ENCODE measurements around the gene SLC35B2.

SLC35B2 gene, protein sequence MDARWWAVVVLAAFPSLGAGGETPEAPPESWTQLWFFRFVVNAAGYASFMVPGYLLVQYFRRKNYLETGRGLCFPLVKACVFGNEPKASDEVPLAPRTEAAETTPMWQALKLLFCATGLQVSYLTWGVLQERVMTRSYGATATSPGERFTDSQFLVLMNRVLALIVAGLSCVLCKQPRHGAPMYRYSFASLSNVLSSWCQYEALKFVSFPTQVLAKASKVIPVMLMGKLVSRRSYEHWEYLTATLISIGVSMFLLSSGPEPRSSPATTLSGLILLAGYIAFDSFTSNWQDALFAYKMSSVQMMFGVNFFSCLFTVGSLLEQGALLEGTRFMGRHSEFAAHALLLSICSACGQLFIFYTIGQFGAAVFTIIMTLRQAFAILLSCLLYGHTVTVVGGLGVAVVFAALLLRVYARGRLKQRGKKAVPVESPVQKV

DNA sequence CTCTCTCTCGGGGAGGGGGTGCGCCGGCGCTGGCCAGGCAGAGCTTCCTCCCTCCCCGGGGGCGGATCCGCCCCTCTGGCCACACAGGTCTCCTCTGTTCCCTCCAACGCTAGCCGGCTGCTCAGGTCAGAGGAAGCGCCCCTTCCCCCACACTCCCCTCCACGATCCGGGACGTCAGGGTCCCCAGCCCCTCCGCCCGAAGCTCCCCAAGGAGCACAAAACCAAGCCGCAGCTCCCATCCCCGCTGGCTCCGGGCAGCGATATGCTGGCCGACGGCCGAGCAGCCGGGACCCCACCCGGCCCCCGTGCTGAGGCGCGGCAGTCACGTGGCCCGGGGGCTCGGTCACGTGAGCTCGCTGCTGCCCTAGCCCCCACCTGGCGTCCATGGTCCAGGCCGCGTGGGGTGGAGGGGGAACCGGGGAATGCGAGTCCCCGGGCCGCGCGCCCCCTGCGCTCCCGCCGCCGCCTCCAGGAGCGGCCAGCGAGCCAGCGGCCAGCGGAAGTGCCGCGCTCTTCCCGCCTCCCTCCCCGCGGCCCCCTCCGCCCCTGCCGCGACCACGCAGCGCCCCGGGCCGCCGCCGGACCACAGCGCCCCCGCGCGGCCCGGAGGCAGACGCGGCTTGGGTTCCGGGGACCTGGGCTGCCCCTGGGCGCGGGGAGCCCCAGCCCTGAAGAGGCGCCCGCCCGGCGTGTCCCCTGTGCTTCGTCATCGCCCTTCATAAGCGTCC, at the start of gene SLC35B2:
Gene SLC35B2 (minus strand): TSS at position 504 of the 728 bp plus-strand sequence. CDS start 118 bp downstream, at position 386.
- peak; percentile 16 for DNase-seq

DNA sequence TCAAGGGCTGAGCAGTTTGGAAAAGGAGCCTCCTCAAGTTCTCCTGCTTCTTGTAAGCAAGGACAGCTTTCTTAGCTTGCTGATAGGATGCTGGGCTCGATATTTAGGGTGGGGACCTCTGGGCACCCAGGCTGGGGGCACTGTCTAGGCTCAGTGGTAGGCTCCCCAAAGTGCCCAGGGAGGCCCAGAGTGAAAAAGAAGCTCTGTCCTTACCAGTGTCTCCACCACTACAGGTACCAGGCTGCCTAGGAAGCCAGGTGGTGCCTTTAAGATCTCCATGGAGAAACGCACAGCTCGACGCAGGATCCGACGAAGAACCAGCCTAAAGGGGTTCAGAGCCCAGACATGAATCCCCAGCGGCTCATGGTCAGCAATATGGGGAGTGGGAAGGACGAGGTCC, 49.4 kb upstream of the SLC35B2 start:
- no peak for DNase-seq

DNA sequence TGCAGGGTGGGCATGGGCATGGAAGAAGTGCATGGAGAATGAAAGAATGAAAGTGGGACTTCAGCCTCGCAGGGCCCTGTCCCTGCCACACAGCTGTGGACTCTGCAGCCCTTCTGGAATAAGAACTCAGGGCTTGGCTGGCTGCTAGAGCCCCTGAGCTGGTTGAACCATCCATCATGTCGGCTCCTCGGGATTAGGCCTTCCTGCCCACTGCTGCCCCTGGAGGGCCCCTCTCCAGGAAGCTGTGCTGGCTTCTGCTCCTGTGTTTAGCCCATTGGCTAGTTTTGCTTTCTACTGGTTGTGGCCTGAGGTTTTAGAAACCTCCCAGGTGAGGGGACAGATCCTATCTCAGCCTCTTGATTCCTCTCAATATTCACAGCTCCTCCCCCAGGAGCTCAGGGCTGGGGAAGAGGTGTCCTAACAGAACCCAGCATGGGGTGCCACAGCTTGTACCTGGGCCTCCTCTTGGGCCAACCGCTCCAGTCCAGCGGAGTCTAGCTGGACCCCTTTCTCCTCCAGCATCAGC, 47.9 kb upstream of the SLC35B2 start:
- no peak for DNase-seq

DNA sequence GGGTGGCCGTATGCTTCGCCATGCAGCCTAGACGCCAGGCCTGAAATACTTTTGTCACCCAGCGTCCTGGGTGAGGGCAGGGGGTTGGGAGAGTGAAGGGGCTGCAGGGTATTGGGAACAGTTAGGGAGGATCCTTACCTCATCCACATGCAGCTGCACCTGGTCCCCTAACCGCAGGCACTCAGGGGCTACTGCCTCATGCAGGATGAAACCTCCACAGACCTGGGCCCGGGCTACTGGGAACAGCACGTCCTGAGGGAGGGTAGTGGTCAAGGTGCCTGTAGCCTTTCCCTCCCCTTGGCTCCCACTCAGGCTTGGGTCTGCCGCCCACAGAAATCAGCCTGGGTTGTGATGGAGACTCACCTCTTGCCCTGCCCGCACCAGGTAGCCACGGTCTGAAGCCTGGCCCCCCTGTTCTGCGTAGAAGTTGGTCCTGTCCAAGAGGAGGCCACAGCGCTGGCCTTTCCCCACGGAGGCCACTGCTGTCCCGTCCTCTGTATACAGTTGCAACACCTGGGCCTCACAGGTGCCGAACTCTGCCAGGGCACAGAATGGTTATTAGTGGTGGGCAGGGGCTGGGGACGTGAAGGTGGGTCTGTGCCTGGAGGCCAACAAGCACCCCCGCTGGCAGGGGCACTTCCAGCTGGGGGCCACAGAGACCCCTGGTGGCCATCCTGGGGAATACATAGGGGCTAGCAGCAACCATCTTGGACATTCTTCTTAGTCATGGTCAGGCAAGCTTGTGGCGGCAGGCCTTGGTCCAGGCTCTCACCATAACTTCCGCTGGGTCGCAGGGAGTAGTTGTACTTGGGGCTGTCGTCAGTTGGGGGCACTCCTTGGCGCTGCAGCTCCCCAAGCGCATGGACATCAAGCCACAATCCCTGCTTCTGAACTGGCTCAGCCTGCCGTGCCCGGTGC, 47.2 kb upstream of the SLC35B2 start:
- DNase-seq = no peak

DNA sequence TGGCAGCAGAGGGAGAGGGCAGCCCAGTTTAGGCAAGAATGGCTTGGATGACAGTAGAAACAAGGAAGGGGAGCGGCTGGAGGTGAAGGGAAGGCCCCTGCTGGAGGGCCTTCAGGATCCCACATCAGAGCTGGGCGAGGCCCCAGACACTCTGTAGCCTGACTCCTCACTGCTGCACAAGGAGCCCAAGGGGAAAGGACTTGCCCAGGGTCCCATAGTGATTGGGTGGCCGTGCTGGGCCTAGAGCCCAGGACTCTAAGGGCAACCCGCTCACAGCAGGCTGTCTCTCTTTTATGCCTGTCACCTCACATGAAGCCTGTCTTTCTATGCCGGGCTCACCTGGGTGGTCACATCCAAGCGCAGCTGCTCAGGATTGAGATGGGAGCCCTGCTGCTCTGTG, 46.5 kb upstream of the SLC35B2 start:
- no peak for DNase-seq

DNA sequence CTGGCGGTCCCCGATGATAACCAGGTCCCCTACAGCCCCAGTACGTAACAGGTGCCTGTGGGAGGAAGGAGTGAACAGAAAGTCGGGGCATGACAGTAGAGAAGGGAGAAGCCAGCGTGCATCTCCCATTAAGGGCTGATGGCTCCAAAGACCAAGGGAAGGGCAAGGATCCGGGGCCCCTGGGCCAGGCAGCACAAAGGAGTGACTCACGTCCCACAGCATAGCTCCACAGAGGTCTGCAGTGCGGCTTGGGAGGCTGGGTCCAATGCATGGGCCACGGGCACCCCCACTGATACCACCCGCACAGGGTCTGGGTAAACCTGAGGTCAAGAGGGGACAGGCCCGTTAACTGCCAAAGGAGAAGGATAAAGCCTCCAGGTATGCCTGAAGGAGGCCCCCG, 45.5 kb upstream of the SLC35B2 start:
- DNase-seq = no peak

DNA sequence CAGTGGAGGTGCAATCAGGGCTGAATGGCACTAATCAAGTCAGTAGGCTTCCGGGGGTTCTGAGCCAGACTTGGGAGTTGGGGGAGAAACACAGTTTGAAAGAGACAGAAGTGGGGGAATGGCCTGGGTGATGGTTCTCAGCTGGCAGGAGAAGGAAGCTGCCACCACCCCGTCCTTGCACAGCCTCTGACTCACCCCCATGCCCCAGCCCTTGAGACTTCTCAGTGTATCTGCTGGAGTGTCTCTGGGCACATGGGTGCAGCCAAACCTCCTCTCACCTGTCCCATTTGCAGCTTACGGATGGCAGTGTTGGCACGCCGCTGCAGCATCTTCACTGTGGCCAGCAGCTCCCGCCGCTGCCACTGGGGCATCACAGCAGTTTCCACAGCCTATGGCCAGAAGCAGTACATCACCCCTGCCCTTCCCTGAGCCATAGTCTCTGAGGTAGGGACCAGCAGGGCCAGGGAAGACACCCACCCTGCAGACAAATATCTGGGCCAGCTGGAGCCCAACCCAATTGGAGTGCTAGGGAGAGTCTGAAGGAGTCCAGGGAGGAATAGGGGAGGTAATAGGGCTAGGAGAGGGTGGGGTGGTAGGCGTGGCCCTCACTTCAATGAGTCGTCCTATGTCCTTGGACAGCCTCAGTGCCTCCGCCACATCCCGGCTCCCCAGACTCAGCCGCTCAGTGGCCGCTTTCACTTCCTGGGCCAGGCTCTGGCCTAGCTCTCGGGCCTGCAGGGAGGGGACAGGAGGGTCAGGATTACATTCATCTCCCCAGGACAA, 44.6 kb upstream of the SLC35B2 start:
- no peak for DNase-seq

DNA sequence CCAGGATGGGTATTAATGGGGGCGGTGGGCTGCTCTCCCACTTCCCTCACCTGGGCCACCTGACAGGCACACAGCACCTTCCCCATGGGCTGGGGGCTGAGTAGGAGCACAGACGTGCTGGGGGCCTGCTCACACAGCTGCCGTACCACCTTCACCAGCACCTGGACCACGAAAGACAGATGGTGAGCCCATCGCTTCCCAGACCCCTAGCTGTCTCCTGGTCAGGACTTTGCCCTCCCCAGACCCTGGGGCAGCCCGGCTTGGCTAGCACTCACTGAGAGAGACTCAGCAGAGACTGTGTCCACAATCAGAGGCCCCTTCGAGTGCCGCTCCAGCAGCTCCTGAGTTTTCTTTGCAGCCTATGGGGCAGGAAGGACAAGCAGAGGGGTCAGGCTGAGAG, 43.8 kb upstream of the SLC35B2 start:
- no peak for DNase-seq

DNA sequence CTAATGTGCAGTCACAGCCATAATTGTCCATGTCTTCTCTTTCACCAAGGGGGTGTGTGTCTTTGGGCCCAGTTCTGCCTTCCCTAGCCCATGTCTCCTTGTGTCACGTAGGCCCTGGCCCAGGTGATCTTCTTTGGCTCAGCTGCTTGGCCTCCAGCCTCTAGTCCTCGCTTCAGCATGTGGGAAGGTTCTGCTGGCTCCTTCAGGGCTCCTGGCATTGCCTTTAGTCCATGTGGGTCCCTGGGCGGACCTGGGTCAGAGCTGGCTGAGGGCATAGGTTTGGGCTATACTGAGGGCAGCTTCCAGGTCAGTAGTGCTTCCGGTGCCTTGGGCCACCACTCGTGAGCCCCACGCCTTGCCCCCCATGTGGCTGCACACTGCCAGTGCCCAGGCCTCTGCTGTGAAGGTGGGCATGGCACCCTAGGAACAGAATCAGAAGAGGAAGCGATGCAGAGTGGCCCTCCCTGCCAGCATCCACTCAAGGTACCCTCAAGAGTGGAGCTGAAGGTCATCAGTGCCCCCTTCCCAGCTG, 43.0 kb upstream of the SLC35B2 start:
- DNase-seq = no peak

DNA sequence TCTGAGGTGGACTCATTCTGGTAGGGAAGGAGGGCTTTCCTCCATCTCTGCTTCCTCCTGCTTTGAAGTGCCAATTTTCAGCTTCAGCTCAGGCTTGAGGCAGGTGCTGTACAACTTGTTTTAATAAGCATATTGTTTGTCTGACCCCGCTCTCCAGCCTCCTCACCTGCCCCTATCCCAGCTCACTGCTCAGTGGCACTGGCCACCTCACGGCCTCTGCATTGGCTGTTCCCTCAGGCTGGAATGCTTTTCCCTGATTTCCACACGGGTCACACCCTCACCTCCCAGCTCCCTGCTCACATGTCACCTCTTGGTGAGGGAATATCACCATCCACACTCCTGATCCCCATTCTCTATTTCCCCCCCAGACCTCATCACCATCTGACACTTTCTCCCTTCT, 41.5 kb upstream of the SLC35B2 start:
- DNase-seq = no peak

DNA sequence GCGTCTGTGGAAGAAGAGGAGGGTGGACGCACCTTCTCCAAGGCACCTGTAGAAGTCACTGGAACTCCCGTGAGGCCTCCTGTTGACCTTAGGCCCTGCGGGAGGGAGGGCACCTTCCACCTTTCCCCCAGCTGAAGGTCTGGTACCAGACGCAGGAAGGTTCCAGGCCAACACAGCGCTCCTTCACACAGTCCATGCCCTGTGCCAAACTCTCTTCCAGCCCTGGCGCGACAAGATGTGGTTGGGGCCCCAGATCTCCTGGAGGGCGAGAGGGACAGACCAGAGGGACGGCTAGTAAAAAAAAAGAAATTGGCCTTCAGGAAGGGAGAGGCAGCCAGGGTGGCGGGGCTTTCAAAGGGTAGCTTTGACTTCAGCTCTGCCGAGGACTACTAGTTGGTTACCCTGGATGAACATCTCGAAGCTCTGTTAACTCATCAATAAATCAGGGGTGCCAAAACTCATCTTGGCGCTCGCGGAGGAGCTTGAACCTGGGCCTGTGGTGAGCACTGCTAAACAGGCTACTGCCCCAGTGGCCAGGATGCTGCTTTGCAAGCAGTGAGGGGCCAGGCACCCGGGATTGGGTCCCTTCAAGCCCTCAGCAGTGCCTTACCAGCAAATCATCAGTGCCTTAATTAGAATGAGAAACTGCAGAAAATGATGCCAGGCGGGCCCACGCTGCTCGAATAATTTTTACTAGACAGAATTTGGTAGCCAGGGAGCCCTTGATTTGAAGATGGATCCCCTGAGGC, 40.9 kb upstream of the SLC35B2 start:
- DNase-seq = no peak

DNA sequence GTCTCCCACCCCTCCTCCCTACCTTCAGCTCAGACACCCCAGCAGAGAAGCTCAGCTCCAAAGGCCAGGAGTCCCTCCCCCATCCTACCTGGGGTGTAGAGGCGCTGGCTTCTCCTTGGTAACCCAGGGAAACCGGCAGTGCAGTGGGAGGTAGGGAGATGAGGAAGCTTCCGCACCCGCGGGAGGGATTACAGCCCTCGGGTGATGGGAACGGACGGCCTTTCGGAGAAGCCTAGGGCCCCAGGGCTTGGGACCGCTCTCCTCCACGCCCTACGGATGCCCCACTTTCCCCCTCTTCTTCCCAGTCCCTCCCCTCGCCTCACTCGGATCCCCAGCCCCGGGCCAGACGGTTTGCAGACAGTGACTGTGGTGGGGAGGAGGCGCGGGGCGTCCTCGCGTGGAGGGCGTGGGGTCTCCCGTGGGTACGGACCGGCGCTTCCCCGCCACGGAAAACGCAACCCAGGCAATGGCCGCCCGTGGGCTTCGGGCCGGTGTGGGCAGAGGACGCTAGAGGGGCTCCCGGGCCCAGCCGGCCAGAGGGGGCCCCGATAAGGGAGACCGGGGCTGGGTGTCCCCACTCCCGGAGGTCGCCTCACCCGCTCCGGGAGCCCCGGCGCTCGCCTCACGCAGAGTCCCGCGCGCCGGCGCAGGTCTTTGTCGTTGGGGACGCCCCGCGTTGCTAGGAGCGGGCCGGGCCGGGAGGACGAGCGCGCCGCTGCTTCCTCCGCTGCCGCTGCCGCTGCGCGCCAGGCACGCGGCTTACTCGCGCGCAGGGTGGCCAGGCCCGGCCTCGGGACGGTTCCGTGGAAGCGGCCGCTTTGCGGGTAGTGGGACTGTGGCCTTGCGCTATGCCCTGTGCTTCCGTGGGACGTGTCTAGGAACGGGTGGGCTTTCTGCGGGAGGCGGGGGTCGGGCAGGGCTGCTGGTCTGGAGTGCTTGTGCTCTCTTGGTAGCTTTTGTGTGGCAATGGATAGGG, 40.0 kb upstream of the SLC35B2 start:
- DNase-seq = no peak

DNA sequence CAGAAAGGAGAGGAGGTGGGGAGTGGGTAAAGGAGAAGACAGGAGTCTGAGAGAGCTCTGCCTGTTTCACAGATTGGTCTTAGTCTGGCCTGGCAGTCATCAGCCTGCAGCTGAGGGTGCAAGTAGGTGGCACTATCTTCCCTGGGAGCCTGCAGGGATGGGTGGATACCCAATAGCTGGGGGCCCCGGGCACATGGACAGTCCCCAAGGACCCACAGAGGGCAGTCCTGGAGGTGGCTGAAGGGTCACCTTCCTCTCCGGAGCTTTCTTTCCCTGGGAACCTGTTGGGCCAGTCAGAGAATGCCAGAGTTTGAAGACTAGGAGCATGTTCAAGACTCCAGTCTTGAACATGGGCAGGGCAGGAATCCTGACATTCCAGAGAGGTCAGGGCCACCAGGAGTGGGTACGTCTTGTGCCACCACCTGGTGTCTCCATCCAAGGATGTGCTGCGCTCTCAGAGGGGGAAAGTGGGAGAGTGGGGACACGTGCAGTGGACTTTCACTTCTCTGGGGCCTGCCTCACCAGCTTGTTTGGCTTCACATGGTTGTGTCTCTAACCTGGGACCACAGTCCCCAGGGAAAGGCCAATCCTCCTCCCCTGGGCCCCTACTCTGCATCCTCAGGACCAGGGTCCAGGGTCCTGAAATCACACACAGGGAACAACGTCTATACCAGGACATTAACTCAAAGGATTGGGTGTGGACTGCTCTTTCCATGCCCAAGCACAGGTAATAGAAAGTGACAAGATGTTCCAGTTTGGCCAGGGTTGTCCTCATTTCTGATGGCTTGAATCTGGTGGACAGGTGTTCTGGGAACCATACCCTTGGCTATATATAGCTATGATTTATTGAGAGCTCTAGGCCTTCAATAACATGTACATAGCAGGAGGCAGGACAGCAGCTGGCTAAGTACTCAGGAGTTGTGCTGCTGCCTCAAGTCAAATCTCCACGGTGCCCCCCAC, 37.8 kb upstream of the SLC35B2 start:
- no peak for DNase-seq

DNA sequence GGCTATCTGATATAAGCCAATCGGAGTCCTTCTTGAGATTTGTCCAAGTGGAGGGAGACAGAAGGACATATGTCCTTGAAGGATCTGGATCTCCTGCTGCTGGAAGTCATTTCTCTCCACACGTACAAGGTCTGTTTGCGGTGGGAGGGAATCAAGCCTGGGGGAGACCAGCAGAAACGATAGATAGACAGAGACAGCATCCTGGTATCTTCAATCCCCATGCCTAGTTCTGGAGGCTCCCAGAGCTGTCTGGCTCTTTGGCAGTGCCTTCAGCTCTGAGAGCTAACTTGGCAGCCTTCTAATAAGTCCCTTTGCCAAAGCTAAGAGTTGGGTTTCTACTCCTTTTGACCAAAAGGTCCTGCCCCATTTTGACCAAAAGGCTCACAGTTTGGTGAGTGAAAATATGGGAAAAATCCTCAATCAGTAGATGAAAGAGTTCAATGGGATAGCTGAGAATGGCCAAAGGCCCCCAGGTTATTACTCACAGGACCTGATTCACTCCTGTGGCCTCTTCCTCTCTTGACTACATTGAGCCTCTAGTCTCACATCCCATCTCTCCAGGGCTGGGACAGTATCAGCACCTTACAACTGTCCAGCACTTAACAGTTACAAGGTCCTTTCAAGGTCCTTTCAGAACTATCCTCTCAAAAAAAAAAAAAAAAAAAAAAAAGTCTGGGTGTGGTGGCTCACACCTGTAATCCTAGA, 35.5 kb upstream of the SLC35B2 start:
- no peak for DNase-seq

DNA sequence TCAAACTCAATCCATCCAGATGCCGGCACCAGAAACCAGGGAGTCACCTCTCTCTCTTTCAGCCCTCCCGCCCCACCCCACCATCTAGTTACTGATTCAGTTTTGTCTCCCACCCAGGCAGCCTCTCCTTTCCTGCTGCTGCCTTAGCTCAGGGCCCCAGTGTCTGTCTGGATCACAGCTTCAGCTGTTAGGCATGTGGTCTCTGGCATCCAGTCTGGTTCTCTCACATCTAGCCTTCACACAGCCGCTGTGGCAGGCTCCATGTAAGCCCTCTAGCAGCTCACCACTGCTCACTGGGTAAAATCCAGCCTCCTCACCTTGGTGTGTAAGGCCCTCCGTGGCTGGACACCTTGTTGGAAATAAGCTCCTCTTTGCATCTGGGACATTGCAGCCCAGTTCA, 34.5 kb upstream of the SLC35B2 start:
- no peak for DNase-seq

DNA sequence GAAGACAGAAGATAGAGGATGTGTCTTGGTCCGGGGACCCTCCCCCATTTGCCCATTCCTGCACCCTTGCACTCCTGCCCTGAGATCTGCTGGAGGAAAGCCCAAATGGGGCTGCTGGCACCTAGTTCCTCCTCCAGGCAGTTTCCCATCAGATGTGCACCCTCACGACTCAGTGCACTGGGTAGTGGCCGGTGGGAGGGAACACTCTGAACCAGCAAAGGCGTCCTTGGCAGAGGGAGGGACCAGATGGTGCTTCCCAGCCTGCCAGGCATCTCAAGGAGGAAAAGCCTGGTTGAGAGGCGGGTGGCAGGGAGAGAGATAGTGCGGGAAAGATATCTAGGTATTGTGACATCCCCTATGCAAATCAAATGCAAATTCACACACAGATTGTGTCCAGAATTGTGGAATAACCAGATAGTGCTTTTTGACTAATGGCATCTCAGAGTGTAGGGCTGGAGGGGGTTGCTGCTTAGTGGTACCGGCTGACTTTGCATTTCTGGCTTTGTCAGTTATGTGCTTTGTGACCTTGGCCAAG, 32.5 kb upstream of the SLC35B2 start:
- peak; percentile 43 for DNase-seq

DNA sequence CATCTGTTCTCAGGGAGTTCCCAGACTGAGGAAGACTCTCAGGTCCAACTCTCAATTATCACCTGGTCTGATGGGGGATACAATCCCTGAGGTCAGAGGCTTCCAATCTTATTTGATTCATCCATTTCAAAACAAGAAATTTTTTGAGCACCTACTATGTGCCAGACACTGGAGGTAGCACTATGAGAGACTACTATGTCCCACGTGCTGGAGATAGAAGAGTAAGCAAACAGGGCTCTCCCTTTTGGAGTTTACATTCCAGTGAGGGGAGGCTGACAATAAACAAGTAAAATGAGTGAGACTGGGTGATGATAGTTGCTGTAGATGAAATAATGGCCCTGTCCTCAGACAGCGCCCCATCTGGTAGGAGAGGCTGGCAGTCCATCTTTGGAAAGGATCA, 29.4 kb upstream of the SLC35B2 start:
- DNase-seq = no peak

DNA sequence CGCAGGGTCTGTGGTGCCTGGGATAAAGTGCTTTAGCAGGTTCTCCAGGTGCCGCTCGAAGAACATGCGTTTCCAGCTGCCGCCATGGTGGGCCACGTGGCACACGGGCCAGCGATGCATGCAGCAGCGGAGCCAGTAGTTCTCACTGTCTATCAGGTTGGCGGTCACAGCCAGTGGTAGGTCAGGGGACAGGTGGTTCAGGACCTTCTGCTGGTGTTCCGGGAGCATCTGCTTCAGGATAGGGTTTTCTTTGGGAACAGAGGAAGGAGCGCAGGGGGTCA, 28.9 kb upstream of the SLC35B2 start:
- DNase-seq = no peak
